HCEC 1CT (cell line): ENCODE measurements around the gene BRMS1.

ENCODE experiments used
- DNase-seq: peaks from one replicate; pipeline ENCODE4 v3.0.0-alpha.2; 2017

The BRMS1 gene

GRCh38 chr11:66302656-66303055 lies 42.2 kb downstream of the BRMS1 start:
- DNase-seq = no peak

DNA sequence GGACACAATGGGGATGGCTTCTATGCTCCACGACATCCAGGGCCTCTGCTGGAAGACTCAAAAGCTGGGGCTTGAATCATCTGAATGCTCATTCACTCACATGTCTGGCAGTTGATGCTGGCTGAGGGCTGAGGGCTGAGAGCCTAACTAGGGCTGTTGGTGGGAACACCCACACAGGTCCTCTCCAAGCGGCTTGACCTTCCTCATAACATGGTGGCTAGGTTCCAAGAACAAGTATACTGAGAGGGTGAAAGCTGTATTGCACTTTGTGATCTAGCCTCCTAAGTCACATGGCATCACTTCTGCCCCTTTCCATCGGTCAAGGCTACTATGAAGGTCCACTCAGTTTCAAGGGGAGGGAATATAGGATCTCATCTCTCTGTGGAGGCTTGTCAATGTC lies 45.7 kb downstream of the BRMS1 start:
- DNase-seq = no peak

GRCh38 chr11:66297610-66298009 lies 47.3 kb downstream of the BRMS1 start:
- DNase-seq = no peak

GRCh38 chr11:66294626-66295620 lies 50.0 kb downstream of the BRMS1 start:
- DNase-seq = no peak

- no peak for DNase-seq
Observed at GRCh38 chr11:66293777-66294625, 50.9 kb downstream of the BRMS1 start.

DNA sequence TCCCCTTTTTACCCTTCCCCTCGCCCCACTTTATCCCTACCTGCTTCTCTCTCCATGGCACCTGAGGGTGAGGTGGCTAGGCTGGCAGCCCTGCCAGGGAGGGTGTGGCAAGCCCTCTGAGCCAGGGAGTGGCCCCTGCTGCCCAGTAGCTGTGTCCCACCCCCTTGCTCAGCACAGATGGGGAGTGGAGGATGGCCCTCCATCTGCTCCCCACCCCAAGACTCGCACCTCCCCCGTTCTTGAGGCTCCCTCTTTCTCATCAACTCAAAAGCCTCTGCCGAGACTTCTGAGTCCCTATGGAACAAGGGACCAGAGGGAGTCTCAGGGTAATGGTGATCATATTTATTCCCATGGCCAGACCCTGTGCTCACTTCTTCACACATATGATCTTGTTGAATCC lies 51.6 kb downstream of the BRMS1 start:
- no peak for DNase-seq

DNA sequence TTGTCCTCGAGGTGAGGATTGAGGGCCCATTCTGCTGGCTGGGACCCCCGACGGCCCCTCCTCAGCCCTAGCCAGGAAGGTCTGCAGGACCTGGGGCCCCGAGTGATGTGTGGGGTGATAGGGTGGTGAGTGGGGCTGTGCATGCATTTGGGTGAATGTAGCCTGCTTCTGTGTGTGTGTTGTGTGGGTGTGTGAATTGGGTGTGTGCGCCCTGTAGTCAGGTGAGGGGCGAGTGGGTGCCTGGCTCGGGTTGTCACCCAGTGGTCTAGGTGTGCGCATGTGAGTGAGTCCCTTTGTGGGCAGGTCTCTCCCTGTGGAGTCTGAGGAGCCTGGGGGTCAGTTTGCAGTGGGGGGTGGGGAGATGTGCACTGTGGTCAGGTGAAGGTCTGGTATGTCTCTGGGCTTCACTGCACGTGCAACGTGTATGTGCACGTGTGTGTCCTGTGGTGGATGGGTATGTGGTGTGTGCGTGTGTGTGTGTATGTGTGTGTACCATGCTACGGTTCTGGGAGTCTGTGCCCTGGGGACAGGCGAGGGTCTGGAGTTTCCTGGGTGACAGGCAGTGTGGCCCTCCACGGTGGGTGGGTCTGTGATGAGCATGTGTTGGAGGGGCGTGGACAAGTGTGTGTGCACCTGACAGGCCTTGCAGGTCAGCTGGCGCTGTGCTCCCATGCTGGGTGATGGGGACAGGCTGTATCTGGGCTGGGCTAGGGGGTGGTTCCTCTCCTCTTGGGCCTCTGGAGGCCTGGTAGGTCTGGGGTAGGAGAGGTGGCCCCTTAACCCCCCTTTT lies 52.2 kb downstream of the BRMS1 start:
- DNase-seq = no peak

DNA sequence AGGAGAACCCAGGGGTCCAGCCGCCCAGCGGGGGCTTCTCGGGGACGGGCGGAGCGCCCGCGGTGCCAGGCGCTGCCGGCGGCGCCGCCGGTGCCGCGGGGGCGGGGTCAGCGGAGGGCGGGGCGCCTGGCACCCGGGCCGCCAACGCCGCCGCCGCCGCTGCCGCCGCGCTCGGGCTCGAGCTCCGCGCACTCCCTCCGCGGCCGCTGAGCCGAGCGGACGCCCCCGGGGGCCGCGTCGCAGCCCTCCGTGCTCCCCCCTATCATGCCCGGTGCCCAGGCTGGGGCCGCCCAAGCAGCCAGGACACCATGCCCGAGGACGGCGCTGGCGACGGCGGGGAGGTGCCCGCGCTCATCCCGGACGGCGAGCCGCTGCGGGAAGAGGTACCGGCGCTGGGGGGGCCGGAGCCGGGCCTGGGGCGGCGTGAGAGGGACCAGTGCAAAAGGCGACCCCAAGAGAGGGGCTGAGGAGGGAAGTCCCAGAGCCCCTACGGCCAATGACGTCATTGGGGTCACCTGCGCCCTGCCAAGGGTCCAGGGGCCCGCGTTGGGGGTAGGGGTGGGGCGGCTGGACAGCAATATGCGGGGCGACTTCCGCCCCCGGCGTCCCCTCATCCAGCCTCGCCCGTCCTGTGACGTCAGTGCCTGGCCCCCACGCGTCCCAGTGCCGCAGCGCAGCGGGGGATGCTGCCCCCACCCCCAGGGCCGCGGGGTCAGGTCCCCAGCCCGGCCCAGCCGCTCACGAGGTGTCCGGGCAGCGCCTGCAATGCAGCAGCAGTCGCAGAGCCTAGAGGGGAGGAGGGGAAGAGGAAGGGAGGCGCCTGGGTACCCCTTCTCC lies 53.0 kb downstream of the BRMS1 start, which contains the start of gene TMEM151A:
TSS of gene TMEM151A (plus strand) at position 189 of the 837 bp plus-strand sequence. CDS start at position 309, 120 bp downstream.
- DNase-seq = no peak

DNA sequence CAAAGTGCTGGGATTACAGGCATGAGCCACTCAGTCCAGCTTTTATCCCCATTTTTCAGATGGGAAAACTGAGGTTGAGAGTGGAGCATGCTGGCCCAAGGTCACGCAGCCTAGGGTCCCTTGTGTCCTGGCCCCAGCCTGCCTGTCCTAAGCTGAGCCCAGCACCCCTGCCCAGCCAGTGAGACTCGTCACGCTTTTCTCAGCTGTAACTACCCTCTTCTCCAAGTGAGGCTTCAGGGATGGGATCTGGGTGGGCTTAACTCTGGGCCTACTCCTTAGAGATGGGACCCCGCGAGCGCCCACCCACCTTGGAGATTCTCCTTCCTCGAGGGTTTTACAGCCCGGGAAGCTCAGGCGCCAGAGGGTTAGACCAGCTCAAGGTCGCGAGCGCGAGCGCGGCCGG lies 53.6 kb downstream of the BRMS1 start:
- no peak for DNase-seq

GRCh38 chr11:66290330-66290621 lies 54.6 kb downstream of the BRMS1 start:
- no peak for DNase-seq

- DNase-seq = no peak
Observed at GRCh38 chr11:66289548-66290329, 55.2 kb downstream of the BRMS1 start.

DNA sequence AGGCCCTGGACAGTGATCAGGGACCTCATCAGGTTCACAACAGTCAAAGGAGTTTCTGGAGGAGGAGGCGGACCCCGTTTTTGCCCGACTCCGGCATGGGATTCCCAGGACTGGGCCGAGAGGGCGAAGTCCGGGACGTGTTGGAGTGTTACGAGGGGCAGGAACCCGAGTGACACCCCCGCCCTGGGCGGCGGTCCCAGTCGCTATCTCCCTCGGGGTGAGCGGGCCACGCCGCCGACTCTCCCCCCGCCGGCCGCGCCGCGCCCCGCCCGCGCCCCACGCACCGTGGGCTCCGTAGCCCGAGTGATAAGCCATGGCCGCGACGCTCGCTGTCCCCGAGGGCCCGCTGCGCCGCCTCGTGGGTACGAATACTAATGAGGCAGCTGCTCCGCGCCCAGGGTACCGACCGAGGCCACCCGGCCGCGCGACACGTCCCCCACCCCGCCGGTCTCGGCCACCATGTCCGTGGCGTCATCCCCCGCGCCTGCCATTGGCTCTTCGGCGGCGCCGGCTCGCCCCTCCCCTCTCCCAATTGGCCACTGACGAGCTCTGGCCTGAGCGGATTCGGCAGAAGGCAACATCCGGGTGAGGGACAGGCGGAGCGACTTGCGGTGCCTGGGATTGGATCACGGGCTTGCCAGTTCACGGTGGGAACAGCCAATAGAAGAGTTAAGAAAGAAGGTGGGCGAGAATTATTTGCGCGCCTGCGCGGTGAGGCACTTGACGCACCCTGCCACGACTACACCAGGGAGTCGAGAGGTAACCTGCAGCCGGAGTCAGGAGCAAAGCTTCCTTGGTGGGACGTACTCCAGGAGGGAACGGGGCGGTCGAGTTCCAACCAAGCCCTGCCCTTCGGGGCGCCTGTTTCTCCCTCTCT lies 56.0 kb downstream of the BRMS1 start, which contains the start of gene YIF1A:
TSS of gene YIF1A (minus strand) at position 473 of the 877 bp plus-strand sequence. CDS start at position 315, 158 bp downstream.
- peak; percentile 100 for DNase-seq

DNA sequence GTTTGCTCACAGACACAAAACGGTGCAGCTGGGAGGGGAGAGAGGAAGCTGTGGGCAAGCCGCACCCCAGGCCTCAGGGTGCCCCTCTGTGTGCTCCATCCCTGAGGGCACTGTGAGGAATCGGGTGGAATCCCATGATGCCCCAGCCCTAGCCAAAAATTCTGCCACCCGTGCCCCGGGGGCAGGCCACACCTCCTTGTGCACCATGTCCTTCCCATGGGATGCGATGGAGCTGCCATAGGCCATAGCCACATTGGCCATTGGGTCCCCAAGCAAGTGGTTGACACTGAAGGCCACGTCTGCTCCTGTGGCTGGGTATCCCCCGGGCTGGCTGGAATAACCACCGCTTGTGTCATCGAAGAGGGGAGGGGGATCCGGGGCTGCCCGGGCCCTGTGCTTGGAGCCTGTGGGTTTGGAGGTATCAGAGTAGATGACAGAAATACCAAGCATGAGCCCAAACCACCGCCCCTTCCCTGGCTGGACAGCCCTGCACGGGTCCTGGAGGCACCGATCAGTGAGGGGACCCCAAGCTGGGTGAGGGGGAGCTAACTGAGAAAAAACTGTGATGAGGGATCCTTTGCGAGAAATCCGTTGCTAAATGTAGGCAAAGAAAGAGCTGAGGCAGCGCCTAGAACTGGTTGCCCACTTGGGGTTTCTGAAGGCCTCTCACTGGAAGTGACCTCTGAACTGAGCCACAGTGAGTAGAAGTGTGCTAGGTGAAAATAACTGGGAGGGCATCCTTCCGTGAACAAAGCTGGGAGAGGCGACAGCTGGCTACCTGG lies 56.8 kb downstream of the BRMS1 start:
- DNase-seq = peak; percentile 10
